GM19455 (cell line): Measurements from ENCODE around the gene SLC25A48.
"Not testable (repeated sequence)": the region's sequence is repeated elsewhere in the genome, so short reads cannot be mapped to it uniquely, and the experiment has no call there.

Source experiments
- ATAC-seq: cut with Tn5 transposase; IDR thresholded peaks from one replicate; pipeline ENCODE4 v1.9.1; 2021; ENCODE audit not compliant: unreplicated experiment

SLC25A48 gene

DNA sequence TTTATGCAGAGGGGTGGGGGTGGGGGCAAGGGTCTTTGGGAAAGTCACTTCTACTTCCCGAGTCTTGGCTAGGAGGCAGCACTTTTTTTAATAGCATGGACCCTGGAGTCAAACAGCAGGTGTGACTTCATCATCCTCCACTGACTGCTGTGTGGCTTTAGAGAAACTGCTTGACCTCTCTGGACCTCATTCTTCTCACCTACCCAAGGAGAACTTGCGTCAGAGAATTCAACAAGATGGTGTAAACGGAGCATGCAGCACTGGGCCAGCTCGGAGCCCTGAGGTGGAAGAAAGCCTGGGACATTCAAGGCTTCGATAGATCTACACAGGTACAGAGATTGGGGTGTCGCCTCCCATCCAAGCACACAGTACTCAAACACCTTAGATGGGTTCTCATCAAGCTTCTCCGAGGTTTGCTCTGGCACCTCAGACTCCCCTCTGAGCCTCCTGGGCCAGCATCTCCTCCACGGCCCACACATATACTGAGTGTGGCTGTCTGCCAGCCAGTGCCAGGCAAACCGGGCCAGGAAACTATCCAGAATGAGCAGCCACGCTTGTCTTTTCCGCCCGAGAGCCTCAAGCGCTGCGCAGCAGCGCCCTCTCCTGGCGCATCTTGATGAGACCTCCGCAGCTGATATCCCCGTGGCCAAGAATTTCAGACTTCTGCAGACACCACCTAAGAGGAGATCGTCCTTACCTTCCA lies 4.6 kb upstream of the SLC25A48 start:
- no peak for ATAC-seq

DNA sequence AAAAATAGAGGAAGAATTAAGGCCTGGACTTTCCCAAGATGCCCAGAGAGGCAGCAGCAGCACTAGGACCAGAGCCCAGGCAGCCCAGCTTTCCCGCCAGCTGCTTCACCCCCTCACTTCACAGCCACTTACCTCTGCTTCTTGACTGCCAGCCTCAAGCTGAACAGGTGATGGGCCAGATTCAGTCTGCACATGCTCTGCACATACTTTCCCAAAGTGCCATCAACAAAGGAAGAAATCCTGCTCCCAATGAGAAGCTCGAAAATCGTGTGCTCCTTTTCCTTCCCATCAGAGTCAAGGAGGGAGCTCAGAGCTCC lies 4.1 kb upstream of the SLC25A48 start:
- ATAC-seq: no peak

DNA sequence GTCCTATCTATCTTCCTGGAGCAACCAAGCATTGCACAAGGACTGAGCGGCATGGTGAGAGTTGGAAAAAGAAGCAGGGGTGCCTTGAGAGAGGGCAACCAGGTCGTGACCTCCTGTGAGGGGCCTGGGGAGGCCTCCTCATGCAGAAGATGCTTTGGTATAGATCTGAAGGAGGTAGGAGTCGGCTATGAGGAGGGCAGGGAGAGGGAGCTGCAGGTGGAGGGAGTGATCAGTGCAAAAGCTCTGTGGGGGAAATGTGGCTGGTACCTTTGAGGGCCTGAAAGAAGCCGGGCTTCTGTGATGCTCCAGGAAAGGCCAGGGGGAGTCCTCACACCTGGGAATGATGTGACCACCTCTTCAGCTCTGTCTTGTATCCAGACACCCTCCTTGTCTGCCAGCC lies 3.6 kb upstream of the SLC25A48 start:
- no peak for ATAC-seq

DNA sequence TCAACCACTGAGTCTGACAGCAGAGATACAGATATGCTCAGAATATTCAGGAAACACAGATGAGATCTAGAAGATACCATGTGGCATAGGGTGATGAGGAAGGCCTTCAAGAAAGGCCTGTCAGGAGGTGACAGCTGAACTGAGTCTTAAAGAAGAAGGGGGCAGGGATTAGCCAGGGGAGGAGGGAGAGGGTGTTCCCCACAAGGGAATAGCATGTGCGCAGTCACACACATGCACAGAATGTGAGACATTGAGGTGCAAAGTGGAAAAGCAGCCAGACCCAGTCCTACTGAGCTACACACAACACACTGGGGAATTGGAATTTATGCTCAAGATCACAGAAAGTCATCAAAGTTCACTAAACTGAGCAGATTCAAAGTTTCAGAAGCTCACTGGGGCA lies 3.0 kb upstream of the SLC25A48 start:
- no peak for ATAC-seq

DNA sequence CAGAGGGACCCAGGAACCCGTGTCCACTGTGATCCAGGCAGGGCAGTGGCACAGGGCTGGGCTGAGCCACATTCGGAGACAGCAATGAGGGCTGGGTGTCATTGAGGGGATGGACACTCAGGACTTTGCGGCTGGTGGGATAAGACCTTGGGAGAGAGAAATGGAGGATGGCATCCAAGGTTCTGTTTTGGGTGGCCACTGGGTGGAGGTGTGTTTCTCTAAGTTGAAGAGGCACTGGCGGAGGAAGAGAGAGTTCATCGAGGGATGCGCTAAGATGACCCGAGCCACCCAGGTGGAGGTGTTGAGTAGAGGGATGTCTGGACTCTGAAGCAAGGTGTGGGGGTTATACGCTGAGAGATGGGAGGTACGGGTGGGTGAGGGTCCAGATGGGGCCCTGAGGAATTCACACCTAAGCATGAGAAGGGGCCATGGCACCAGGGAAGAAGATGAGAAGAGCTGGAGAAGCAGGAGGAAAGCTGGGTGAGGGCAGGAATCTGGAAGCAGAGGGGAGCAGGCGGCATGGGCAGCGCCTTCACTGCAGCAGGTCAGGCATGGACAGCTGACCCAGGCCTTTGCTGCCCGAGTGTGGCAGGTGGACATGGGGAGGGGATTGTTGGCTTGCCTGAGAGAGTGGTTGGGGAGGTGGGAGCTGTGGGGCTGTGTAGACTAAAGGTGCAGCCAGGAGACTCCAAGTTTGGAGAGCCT lies 2.5 kb upstream of the SLC25A48 start:
- no peak for ATAC-seq

DNA sequence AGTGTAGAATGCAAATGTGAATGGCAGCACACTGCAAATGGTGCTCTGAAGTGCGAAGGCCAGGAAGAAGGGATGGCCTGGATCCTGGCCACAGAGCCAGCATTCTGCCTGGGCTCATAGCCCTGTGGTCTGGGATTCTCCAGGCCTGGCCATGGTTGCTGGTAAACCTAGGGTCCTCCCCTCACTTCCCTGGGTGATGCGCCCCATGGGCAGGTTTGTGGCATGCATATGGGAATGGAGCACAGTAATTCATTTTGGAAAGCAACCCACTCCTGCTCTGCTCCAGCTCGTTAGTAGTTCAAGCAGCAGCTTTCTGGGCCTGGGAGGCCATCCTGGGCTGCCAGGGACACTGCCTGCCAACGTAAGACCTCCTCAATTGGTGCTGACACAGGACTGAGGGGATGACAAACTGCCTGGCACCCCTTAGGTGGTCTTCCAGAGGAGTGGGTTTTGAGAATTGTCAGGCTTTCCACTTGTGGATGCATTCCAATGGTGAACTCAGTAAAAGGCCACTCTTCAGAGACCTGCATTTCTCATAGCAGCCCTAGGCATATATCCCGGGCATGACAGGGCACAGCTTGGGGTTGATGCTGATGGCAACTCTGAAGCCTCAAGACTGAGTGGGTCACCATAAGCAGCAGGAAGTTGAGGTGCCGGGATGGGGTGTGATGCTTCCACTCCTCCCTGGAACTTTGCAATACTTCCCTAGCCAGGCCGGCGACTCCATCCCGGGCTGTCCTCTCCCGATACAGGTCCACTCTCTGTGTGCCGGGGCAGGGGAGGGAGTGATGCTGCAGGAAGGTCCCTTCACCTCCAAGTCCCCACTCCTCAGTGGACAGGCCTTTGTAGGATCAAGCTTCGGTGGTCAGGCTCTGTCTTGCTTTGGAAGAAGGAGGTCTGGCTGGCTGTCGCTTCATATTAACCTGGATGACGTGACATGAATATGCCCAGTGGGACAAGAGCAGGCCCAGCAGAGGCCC lies 1.2 kb upstream of the SLC25A48 start:
- ATAC-seq: no peak

DNA sequence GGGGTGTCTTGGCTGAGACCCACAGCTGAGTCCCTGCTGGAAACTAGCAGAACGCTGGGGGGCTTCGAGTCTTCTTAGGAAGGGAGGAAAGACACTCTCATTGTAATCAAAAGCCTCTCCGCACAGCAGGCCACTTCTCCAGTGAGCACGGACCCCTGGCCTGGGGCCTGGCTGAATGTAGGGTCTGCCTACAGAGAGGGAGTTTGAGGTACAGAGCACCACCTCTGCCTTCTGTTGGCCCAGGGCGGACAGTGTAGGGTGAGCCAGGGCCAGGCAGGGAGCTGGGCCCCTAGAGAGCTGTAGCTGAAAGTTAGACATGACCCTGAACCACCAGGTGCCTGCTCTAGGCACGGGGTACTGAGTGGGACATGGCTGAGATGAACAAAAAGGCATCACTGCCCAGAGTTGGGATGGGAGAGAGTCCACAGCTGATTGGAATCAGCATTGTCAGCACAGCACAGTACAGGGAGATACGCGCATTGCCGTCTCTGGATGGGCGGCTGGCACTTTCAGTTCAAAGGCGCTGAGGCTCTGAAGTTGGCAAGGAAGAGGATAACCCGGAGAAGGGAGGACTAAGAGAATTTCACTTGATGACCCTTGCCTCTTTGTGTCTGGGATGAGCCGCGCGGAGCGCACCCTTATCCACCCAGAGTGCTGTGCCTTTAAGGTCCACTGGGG lies 363 bp upstream of the SLC25A48 start:
- peak; percentile 89 for ATAC-seq

DNA sequence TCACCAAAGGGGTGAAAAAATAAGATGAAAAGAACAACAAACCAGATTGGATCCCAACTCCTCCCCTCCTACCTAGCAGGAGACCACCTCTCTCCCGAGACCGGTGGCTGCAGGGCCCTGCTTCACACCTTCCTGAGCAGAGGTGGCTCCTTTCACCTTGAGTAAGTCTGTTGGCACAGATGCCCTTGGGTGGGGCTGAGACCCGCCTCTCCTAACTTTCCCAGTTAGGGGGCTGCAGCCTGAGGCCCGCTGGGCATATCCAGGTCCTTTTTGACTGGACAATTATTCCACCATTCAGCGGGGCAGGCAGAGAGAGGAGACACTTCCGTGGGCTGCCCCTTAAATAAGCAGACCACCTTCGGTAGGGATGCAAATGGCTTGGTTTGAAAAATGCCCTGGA lies 1.3 kb downstream of the SLC25A48 start:
- no peak for ATAC-seq

DNA sequence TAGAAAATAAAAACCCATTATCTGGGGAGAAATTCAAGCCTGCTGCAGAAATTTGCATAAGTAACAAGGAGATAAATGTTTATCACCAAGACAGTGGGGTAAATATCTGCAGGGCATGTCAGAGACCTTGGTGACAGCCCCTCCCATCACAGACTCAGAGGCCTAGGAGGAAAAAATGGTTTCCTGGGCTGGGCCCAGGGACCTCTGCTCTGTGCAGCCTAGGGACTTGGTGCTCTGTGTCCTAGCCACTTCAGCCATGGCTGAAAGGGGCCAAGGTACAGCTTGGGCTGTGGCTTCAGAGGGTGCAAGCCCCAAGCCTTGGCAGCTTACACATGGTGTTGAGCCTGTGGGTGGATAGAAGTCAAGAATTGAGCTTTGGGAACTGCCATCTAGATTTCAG lies 3.9 kb downstream of the SLC25A48 start:
- ATAC-seq: not testable (repeated sequence)

DNA sequence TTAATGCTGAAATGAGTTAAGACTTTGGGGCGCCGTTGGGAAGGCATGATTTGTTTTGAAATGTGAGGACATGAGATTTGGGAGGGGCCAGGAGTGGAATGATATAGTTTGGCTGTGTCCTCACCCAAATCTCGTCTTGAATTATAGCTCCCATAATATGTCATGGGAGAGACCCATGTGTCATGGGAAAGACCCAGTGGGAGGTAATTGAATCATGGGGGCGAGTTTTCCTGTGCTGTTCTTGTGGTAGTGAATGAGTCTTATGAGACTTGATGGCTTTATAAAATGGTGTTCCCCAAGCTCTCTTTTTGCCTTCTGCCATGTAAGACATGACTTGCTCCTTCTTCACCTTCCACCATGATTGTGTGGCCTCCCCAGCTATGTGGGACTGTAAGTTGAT lies 5.1 kb downstream of the SLC25A48 start:
- no peak for ATAC-seq

DNA sequence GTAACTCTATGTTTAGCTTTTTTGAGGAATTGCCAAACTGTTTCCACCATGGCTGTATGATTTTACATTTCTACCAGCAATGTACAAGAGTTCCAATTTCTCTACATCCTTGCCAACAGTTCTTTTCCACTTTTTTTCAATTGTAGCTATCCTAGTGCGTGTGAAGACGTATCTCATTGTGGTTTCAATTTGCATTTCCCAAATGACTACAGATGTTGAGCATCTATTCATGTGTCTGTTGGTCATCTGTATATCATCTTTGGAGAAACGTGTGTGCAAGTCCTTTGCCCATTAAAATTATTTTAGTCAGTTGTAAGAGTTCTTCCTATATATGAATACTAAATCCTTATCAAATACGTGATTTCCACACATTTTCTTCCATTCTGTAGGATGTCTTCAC lies 6.5 kb downstream of the SLC25A48 start:
- ATAC-seq: no peak

DNA sequence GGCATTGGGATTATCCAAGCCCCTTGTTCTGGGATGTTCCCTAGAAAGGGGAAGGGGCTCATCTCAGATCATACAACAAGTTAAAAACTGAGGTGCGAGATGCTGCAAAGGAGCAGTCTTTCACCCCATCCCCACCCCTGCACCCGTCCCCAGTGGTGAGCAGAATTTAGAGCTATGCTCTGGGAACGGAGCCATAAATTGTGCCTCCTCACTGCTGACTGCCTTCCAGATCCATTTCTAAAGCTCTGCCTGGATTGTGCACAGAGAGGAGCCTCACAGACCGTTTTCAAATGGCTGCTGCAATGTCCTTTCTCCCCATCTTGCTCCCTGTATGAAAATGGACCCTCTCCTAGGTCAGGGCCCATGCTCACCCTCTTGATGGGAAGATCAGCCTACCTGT lies 8.3 kb downstream of the SLC25A48 start:
- no peak for ATAC-seq

DNA sequence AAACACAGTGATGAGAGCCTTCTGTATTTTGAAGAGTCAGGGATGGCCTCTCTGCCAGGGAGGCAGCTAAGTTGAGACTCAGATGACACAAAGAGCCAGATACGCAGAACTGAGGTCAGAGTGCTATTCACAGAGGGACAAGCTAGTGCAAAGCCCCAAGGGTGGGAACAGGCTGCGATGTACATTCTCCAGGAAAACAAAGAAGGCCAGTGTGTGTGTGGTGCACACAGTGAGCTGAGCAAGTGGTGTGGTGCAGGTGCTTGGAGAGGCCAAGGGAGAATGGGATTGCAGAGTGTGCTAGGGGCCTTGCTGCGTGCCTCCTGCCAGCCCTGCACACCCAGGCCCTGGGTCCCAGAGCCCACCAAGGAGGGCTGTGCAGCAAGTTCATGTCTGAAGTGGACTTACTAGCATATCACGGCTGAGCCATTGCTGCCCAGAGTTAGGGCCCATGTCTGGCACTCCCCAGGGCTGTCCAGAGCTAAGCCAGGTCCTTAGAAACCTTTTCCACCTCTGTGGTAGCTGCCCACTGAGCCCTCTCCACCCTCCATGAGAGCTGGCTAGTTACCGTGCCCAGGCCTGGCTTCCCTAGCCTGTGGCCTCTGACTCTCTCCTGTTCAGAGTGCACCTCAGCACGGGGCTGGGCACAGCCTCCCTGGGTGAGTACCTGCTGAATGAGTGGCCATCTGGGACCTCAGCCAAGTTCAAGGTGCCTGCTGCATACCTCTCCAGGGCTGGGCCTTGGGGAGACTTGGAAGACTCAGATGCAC lies 9.3 kb downstream of the SLC25A48 start:
- no peak for ATAC-seq

DNA sequence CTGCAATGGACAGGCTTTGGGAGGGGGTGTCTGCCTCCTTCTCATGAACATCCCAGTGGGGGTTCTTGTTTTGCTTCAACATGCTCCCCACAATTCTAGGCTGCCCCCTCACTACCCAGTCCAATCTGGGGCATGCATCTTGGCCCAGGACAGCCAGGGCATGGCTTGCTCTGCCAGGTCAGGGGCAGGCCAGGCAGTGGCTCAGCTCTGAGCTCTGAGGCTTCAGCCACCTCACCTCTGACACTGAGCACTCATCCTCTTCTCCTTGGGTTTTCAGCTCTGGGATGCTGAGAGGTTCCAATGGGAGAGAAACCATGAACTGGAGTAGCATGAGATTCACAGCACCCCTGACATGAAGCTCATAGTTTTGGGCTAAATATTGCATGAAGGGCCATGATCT lies 11.8 kb downstream of the SLC25A48 start:
- ATAC-seq: no peak

DNA sequence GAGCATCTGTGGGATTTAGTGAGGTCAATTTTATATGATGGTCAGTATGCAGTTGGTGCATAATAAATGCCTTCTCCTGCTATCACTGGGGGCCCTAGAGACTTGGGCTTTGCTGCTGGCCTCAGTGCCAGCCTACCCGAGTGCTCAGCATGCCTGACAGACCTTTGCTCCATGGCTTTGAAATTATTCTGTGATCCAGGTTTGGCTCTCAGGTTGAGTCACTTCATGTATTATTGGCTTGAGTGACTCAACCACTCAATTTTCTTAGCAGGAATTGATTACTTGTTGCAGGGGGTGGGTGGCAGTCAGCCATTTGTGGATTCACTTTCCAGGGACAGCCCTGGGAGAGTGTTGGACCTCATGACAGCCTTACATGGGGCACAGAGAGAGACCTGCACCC lies 13.5 kb downstream of the SLC25A48 start:
- no peak for ATAC-seq

DNA sequence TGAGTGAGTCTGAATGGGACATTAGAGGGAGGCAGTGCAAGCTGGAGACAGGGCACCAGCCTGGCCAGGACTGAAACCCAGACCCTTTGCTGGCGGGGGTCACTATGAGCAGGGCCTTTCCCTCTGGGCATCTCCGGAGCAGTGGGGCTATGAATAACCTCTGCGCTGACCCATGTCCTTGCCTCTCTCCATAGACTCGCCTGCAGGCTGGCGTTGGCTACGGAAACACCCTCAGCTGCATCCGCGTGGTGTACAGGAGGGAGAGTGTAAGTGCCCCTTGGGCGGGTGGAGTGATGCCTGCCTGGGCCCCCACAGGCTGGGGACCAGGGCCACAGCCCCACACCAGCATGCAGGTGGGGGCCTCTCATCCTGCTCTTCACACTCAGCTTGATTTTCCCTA lies 15.8 kb downstream of the SLC25A48 start:
- no peak for ATAC-seq

DNA sequence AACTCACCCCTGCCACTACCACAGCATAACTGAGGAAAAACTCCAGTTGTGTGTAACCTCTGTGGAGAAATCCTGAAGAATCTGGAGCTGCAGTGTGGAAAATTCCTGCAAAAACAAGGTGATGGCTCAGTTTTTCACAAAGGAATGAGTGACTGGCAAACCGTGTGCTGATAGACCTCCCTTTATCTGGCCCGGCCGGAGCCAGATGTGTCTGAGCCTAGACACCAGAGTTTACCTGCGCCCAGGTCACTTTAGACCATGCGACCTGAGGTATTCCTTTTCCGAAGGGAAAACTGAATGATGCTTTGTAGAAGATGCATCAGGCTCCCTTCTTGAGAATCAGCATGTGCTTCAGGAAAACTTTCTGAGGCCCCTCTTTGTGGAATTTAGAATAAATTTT lies 16.2 kb downstream of the SLC25A48 start:
- ATAC-seq: no peak

DNA sequence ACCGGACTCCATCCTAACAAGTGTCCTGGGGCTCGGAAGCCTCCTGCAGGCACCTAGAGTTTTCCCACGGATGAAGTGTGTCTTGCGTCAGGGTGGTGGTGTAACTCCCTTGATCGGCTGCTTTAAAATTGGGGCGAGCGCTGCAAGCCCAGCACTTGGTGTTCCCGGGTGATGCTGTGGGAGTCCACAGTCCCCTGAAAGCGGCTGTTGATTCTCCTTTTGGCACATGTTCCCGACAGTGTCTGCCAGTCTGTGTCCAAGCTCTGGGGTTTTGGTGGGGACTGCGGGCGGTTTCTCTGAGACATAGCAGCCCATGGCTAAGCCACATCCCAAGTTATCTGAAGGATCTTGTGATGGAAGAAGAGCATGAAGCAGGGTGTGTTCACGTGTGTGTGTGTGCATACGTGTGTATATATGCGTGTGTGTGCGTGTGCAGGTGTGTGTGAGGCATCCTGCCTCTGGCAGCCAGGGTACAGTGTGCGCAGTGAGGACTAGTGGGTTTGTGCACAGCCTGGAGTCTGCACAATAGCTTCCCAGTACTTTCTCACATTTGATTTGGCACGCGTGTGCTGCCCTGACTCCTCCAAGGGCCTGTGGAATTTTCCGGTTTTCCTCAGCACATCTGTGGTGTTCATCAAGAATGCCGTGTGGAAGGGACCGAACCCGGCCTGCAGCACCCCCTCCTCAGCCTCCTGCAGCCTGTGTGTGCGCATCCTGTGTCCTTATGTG lies 16.9 kb downstream of the SLC25A48 start:
- ATAC-seq: no peak

DNA sequence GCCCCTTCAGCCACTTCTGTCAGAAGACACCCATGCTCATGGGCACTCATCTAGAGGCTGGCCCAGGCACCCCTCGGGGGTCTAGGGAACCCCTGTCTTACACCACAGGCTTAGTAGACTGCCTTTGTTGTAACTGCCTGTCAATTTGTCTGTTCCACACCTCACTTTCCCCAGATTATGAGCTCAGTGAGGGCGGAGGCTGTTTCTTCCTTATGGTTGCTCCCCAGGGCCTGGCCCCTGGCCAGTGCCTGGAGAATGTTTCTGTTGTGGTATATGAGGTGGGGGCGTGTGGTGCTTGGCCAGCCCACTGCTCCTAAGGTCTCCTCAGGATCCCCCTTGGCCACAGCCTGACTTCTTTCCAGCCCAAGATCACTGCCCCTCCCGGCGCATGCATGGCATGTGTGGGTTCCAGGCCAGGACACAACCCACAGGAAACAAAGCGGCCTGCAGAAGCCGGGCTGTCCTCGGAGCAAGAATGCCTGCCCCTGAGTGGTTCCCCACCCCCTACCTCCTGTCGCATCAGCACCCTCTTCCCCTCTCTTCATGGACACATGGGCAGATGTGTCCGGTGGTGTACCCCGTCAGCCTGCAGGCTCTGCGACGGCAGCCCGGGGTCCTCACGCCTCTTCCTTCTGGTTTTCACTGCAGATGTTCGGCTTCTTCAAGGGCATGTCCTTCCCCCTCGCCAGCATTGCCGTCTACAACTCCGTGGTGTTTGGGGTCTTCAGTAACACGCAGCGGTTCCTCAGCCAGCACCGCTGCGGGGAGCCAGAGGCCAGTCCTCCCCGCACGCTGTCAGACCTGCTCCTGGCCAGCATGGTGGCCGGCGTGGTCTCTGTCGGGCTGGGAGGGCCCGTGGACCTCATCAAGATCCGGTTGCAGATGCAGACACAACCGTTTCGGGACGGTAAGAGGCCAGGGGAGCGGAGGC lies 17.7 kb downstream of the SLC25A48 start:
- ATAC-seq: no peak
